Measurements from ENCODE around the gene INSIG2.

DNA sequence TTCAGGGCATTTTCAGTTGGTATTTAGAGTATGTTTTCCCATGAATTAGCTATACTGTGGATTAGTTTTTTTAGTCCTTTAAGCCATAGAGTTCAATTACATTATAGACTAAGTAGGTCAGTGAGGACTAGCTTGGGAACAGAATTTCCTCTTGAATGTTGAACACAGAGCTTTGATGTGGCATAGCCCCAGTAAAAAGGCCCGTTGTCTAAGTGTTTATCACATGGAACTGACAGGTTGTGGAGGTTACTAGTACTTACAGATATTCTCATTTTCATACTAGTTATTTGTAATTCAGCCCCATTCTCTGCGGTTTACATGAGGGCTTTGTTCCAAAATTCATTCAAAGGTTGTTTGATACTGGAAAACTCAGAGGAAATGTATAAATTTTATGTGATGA is 6.2 kb downstream of the INSIG2 start:
- TF ChIP-seq, protein P1, sequence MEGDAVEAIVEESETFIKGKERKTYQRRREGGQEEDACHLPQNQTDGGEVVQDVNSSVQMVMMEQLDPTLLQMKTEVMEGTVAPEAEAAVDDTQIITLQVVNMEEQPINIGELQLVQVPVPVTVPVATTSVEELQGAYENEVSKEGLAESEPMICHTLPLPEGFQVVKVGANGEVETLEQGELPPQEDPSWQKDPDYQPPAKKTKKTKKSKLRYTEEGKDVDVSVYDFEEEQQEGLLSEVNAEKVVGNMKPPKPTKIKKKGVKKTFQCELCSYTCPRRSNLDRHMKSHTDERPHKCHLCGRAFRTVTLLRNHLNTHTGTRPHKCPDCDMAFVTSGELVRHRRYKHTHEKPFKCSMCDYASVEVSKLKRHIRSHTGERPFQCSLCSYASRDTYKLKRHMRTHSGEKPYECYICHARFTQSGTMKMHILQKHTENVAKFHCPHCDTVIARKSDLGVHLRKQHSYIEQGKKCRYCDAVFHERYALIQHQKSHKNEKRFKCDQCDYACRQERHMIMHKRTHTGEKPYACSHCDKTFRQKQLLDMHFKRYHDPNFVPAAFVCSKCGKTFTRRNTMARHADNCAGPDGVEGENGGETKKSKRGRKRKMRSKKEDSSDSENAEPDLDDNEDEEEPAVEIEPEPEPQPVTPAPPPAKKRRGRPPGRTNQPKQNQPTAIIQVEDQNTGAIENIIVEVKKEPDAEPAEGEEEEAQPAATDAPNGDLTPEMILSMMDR (IDR thresholded peaks at IDR 0.05; ENCODE audit: low read length), result no peak
- TF ChIP-seq EZH2 (IDR thresholded peaks at IDR 0.05; ENCODE audit: borderline replicate concordance, low read length), result no peak
